B cell (primary cell): ENCODE measurements around the gene CCND1. TPM values are rescaled to one million over a fixed set of nuclear protein-coding genes. Genes with fewer than 3 reads are reported as not detected.
"Not testable (repeated sequence)": the region's sequence is repeated elsewhere in the genome, so short reads cannot be mapped to it uniquely, and the experiment has no call there.

Experiments
- ATAC-seq: fragments of 200-7000 bp; cut with Tn5 transposase; one replicate; pipeline ENCODE4 v1.10.0; 2021; ENCODE audit warnings: low read depth, mild to moderate bottlenecking, moderate number of reproducible peaks, moderate library complexity
- CTCF ChIA-PET: fragments of 350-600 bp; sonication (Branson Sonifier 250); formaldehyde crosslinking; loops from one replicate; lab custom pipeline; 2021; ENCODE audit warnings: antibody characterized with exemption, inconsistent platforms; lab: Charles Lee
- POLR2A ChIA-PET: fragments of 350-600 bp; sonication (Branson Sonifier 250); formaldehyde crosslinking; loops from one replicate; lab custom pipeline; 2021; ENCODE audit warnings: antibody characterized with exemption; lab: Charles Lee
- DNase-seq: peaks from one replicate; pipeline ENCODE4 v3.0.0; 2013
- H2AFZ ChIP-seq: 2 replicates; pipeline ENCODE4 v1.6.1; 2012; ENCODE audit warnings: mild to moderate bottlenecking, low read depth, low read length; ENCODE audit not compliant: insufficient read depth, poor library complexity, severe bottlenecking
- H3K27ac ChIP-seq, 2 donors: 1 replicate in 1 of 2; 2 replicates in 1 of 2; pipeline ENCODE4 v1.5.1; 2012 to 2013; ENCODE audit warnings: low read length in 2 of 2, mild to moderate bottlenecking in 2 of 2, moderate library complexity in 1 of 2
- H3K27me3 ChIP-seq, 4 experiments: fragments of 200-600 bp in 1 of 4; sonication (generic) in 1 of 4; replicated peaks in 1 of 4; 1 replicate in 2 of 4; 2 replicates in 2 of 4; pipeline versions ENCODE4 v1.6.1 to v1.7.0; 2013 to 2016; ENCODE audit warnings: low read length in 3 of 4, mild to moderate bottlenecking in 2 of 4, mixed read lengths in 1 of 4, moderate library complexity in 1 of 4; ENCODE audit not compliant: insufficient read depth in 4 of 4, control insufficient read depth in 3 of 4; ENCODE audit errors: control extremely low read depth in 1 of 4
- H3K36me3 ChIP-seq, 2 experiments: replicated peaks in 1 of 2; 1 replicate in 1 of 2; 2 replicates in 1 of 2; pipeline versions ENCODE4 v1.6.1 to v1.7.1; 2013; ENCODE audit warnings: low read length in 1 of 2; ENCODE audit not compliant: insufficient read depth in 2 of 2, control insufficient read depth in 1 of 2; ENCODE audit errors: control extremely low read depth in 1 of 2, extremely low read depth in 1 of 2
- H3K4me1 ChIP-seq, 2 donors: fragments of 200-600 bp in 1 of 2; sonication (generic) in 1 of 2; 1 replicate in 1 of 2; 2 replicates in 1 of 2; pipeline versions ENCODE4 v1.5.1 to v1.6.1; 2013 to 2017; ENCODE audit warnings: low read length in 2 of 2; ENCODE audit not compliant: control insufficient read depth in 2 of 2, insufficient read depth in 2 of 2
- H3K4me2 ChIP-seq: replicated peaks from 2 replicates; pipeline ENCODE3; 2012; ENCODE audit warnings: mild to moderate bottlenecking, low read depth, low read length; ENCODE audit not compliant: poor library complexity, severe bottlenecking
- H3K4me3 ChIP-seq, 5 experiments: fragments of 200-600 bp in 1 of 5; sonication (generic) in 1 of 5; 1 replicate in 3 of 5; 2 replicates in 2 of 5; pipeline versions ENCODE4 v1.5.1 to v1.7.0; 2011 to 2016; ENCODE audit warnings: low read length in 4 of 5, mild to moderate bottlenecking in 4 of 5, low read depth in 2 of 5, control low read depth in 1 of 5, moderate library complexity in 1 of 5; ENCODE audit not compliant: insufficient read depth in 1 of 5; ENCODE audit errors: control extremely low read depth in 1 of 5, extremely low read depth in 1 of 5
- H3K79me2 ChIP-seq: fragments of 200-600 bp; sonication (generic); one replicate; pipeline ENCODE4 v1.6.0; 2016; ENCODE audit warnings: low read length; ENCODE audit not compliant: control insufficient read depth, insufficient read depth
- H3K9ac ChIP-seq: fragments of 200-600 bp; sonication (generic); 2 replicates; pipeline ENCODE4 v1.6.1; 2017; ENCODE audit warnings: mild to moderate bottlenecking, low read length, moderate library complexity
- H3K9me3 ChIP-seq, 3 donors: one replicate each; pipeline versions ENCODE4 v1.6.1 to v1.7.1; 2013; ENCODE audit warnings: low read length in 2 of 3; ENCODE audit not compliant: control insufficient read depth in 2 of 3, insufficient read depth in 1 of 3; ENCODE audit errors: control extremely low read depth in 1 of 3
- H4K20me1 ChIP-seq: 2 replicates; pipeline ENCODE4 v1.6.0; 2012; ENCODE audit warnings: mild to moderate bottlenecking, low read length; ENCODE audit not compliant: insufficient read depth, control insufficient read depth, poor library complexity, severe bottlenecking
- H3K27ac Mint-ChIP-seq: one replicate; pipeline ENCODE4 v1.8.0; 2021; ENCODE audit warnings: mixed read lengths
- H3K27me3 Mint-ChIP-seq: one replicate; pipeline ENCODE4 v1.8.0; 2021; ENCODE audit warnings: mixed read lengths
- H3K4me1 Mint-ChIP-seq: one replicate; pipeline ENCODE4 v1.8.0; 2021; ENCODE audit warnings: mixed read lengths
- H3K4me3 Mint-ChIP-seq: one replicate; pipeline ENCODE4 v1.8.0; 2021; ENCODE audit warnings: mixed read lengths
- H3K9me3 Mint-ChIP-seq: one replicate; pipeline ENCODE4 v1.8.0; 2022; ENCODE audit warnings: mixed read lengths; ENCODE audit not compliant: insufficient read depth
- EZH2 ChIP-seq: IDR thresholded peaks from 2 replicates; pipeline ENCODE4 v1.6.1; 2012; ENCODE audit warnings: borderline replicate concordance, low read depth, mild to moderate bottlenecking, moderate library complexity, low read length; ENCODE audit not compliant: insufficient read depth, poor library complexity, severe bottlenecking
- WGBS: methylation state at CpG from one replicate; pipeline ENCODE4 v1.1.5; 2013; ENCODE audit warnings: missing lambda C conversion rate; ENCODE audit not compliant: insufficient coverage; 5-methylcytosine and 5-hydroxymethylcytosine counted together
- intact Hi-C: fragments of 100-400 bp; cut with micrococcal nuclease; formaldehyde crosslinking; loops from one replicate; pipeline ENCODE4 v1.10.0; 2022
- polyA plus RNA-seq: library from polyadenylated mRNA; depleted of rRNA; stranded (reverse); fragments of >200 nt; gene quantifications from 2 replicates; pipeline ENCODE4 v1.2.3, GENCODE V29; 2012
- total RNA-seq, 2 donors: library from RNA; stranded (reverse); fragments of 120-200 nt in 1 of 2; gene quantifications; 1 replicate in 1 of 2; 2 replicates in 1 of 2; pipeline versions ENCODE4 v1.2.3 to v1.2.4, GENCODE V29; 2013 to 2022
- TF ChIP-seq, protein P1 (sequence below): fragments of 200-600 bp; IDR thresholded peaks from one replicate; pipeline ENCODE4 v1.8.0; 2022; ENCODE audit warnings: antibody characterized with exemption, mild to moderate bottlenecking

Gene CCND1
- total and polyA plus RNA-seq, 2 donors (not counting 1 experiment from before 2014, with no cell fraction given) = 4.9 to 8.8 TPM

DNA sequence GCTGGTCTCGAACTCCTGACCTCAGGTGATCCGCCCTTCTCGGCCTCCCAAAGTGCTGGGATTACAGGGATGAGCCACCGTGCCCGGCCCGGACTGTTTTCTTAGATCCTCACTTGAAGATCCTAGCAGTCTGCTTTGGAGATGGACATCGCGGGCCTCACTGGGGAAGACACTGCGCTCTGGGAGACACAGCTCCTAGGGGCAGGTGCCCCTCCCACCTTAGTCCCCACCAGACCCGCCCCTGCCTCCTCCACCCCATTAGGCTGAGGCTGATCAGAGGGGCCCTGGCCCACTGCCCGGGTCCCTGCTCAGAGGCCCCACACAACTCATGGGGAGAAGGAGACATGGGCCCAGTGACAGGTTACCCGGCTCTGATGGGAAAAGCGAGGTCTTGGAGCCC, 45.5 kb downstream of the CCND1 start:
- ChIA-PET CTCF (interaction anchor here (1.2 to 3.6 kb wide), 3 partner anchors 11 to 196 kb away, joined by 3 to 16 read pairs (median 5); partner anchors contain the start of gene LTO1), POLR2A (no interaction called here)
- no peaks in the 10 kb centered on the region for H3K79me2 ChIP-seq
- H3K4me2 ChIP-seq = no peak overlapping the region
- intact Hi-C loops = no loop called here
- H4K20me1 ChIP-seq = no peaks in the 10 kb centered on the region
- ATAC-seq = no peak
- 88% methylated on average over 13 of the region's 13 CpGs for whole genome bisulfite sequencing
- H2AFZ ChIP-seq = no peak overlapping the region
- no peaks in the 10 kb centered on the region for H3K9me3 ChIP-seq
- no peaks in the 10 kb centered on the region for H3K36me3 ChIP-seq
- H3K9me3 Mint-ChIP-seq = no peaks in the 10 kb centered on the region
- no peak overlapping the region for H3K9ac ChIP-seq
- H3K27me3 Mint-ChIP-seq = peaks cover 43% of the 10 kb centered on the region
- H3K27ac ChIP-seq = no peak overlapping the region
- H3K4me3 Mint-ChIP-seq = no peak overlapping the region
- no peak for DNase-seq
- peaks cover 7 to 9% of the 10 kb centered on the region in 2 donors for H3K4me1 ChIP-seq
- TF ChIP-seq EZH2 = no peak
- TF ChIP-seq, protein P1, sequence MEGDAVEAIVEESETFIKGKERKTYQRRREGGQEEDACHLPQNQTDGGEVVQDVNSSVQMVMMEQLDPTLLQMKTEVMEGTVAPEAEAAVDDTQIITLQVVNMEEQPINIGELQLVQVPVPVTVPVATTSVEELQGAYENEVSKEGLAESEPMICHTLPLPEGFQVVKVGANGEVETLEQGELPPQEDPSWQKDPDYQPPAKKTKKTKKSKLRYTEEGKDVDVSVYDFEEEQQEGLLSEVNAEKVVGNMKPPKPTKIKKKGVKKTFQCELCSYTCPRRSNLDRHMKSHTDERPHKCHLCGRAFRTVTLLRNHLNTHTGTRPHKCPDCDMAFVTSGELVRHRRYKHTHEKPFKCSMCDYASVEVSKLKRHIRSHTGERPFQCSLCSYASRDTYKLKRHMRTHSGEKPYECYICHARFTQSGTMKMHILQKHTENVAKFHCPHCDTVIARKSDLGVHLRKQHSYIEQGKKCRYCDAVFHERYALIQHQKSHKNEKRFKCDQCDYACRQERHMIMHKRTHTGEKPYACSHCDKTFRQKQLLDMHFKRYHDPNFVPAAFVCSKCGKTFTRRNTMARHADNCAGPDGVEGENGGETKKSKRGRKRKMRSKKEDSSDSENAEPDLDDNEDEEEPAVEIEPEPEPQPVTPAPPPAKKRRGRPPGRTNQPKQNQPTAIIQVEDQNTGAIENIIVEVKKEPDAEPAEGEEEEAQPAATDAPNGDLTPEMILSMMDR = no peak
- H3K4me3 ChIP-seq = no peak overlapping the region
- H3K27ac Mint-ChIP-seq = no peak overlapping the region
- peaks cover 0 to 27% (median 14%) of the 10 kb centered on the region in 4 experiments for H3K27me3 ChIP-seq
- H3K4me1 Mint-ChIP-seq = peaks cover 7% of the 10 kb centered on the region

DNA sequence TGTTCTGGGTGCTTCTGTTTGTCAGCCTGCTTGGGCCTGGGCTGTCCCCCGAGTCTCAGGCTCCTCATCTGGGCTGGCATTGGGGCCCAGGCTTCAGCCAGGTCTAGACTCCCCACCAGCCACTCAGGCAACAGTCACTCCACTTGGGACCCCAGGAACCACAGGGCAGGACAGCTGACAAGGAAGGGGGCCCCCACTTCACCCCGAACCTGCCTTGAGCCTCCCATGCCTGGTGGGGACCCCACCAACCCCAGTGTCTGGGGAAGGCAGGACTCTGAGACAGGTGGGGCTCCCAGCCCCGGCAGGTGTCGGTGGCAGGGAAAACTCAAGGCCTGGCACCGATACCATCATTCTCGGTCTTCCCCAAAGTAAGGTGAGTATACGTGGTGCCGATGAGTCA, 45.9 kb downstream of the CCND1 start:
- Histone ChIP-seq H3K36me3 (no peaks in the 10 kb centered on the region), H3K4me1 (peaks cover 7 to 9% of the 10 kb centered on the region in 2 donors), H3K27me3 (peaks cover 0 to 29% (median 15%) of the 10 kb centered on the region in 4 experiments), H3K9ac (no peak overlapping the region), H2AFZ (no peak overlapping the region), H4K20me1 (no peaks in the 10 kb centered on the region), H3K9me3 (no peaks in the 10 kb centered on the region), H3K27ac (no peak overlapping the region), H3K79me2 (no peaks in the 10 kb centered on the region), H3K4me2 (no peak overlapping the region), H3K4me3 (no peak overlapping the region)
- intact Hi-C loops = no loop called here
- ATAC-seq = no peak
- Mint-ChIP-seq H3K27ac (no peak overlapping the region), H3K4me3 (no peak overlapping the region), H3K27me3 (peaks cover 47% of the 10 kb centered on the region), H3K4me1 (peaks cover 7% of the 10 kb centered on the region), H3K9me3 (no peaks in the 10 kb centered on the region)
- DNase-seq = no peak
- CTCF ChIA-PET = interaction anchor here (1.2 to 3.6 kb wide), 2 partner anchors 11 to 196 kb away, joined by 5 to 16 read pairs; partner anchors contain the start of gene LTO1
- WGBS = 89% methylated on average over 6 of the region's 8 CpGs
- POLR2A ChIA-PET = no interaction called here
- TF ChIP-seq, protein P1 = no peak
- TF ChIP-seq EZH2 = no peak

DNA sequence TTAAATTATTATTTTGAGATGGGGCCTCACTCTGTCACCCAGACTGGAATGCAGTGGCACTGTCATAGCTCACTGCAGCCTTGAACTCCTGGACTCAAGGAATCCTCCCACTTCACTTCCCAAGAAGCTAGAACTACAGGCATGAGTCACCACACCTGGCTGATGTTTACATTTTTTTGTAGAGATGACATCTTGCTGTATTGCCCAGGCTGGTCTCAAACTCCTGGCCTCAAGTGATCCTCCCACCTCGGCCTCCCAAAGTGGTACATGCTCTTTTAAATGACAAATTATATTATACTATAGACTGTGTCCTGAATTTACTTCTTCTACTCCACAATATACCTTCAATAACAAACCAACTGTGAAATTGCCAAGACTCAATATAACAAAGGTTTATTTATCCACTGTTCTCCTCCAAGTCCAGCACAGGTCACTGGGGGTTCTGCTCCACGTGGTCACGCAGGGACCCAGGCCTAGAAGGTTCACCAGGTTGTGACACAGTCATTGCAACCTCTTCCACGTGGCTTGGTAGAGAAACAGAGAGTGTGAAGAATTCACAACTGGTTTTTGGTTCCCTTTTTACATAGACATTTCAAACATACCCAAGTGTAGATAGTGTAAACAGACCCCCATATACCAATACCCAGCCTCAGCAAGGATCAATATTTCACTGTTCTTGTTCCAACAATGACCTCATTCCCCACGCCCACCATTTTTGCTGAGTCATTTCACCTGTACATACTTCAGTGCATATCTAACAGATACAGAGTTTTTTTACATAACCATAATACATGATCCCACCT, 47.2 kb downstream of the CCND1 start:
- H4K20me1 ChIP-seq, H3K4me2 ChIP-seq, H3K4me3 Mint-ChIP-seq, H3K9ac ChIP-seq, H3K79me2 ChIP-seq, intact Hi-C loops, H2AFZ ChIP-seq, H3K9me3 ChIP-seq, CTCF ChIA-PET, H3K27ac ChIP-seq, H3K9me3 Mint-ChIP-seq, H3K4me1 Mint-ChIP-seq, H3K4me3 ChIP-seq, POLR2A ChIA-PET, H3K27ac Mint-ChIP-seq, ATAC-seq, DNase-seq, H3K36me3 ChIP-seq, H3K4me1 ChIP-seq: not testable (repeated sequence)
- WGBS = 20% methylated on average over 1 of the region's 5 CpGs
- H3K27me3 Mint-ChIP-seq = peaks cover 56% of the 10 kb centered on the region
- H3K27me3 ChIP-seq = peaks cover 0 to 34% (median 17%) of the 10 kb centered on the region in 4 experiments
